SU-DHL-6 (cell line): ENCODE data around the gene TMEM80.

ENCODE experiments used
- H2AFZ ChIP-seq: fragments of 200-600 bp; sonication (generic); 2 replicates; pipeline ENCODE4 v1.6.1; 2014; ENCODE audit warnings: low read depth, mild to moderate bottlenecking, moderate library complexity, mixed read lengths, antibody characterized with exemption, low read length; ENCODE audit not compliant: severe bottlenecking
- H3F3A ChIP-seq: fragments of 200-600 bp; shearing (Covaris generic); 2 replicates; pipeline ENCODE4 v1.6.0; 2016; ENCODE audit warnings: antibody characterized with exemption, mild to moderate bottlenecking; ENCODE audit not compliant: insufficient read depth
- H3K27ac ChIP-seq: fragments of 200-600 bp; sonication (generic); 2 replicates; pipeline ENCODE4 v1.5.1; 2016; ENCODE audit warnings: low read depth, mild to moderate bottlenecking, low read length, moderate library complexity, mixed read lengths
- H3K27me3 ChIP-seq: fragments of 200-600 bp; sonication (generic), shearing (Covaris generic); 2 replicates; pipeline ENCODE4 v1.6.0; 2014; ENCODE audit warnings: mild to moderate bottlenecking, low read length
- H3K36me3 ChIP-seq: fragments of 200-600 bp; sonication (generic); 2 replicates; pipeline ENCODE4 v1.6.1; 2014; ENCODE audit warnings: mild to moderate bottlenecking, low read length, mixed read lengths
- H3K4me2 ChIP-seq: fragments of 300-600, 200-600 bp; shearing (Covaris generic), sonication (generic); 2 replicates; pipeline ENCODE4 v1.6.0; 2014; ENCODE audit warnings: low read length, low read depth, mild to moderate bottlenecking; ENCODE audit not compliant: poor library complexity, severe bottlenecking
- H3K4me3 ChIP-seq: fragments of 200-600 bp; sonication (generic); 2 replicates; pipeline ENCODE4 v1.5.1; 2014; ENCODE audit warnings: antibody characterized with exemption, low read length, mild to moderate bottlenecking, mixed read lengths; ENCODE audit not compliant: insufficient read depth, poor library complexity, severe bottlenecking
- H3K79me2 ChIP-seq: fragments of 200-600 bp; sonication (generic); 2 replicates; pipeline ENCODE4 v1.6.1; 2014; ENCODE audit warnings: mild to moderate bottlenecking, low read length, moderate library complexity; ENCODE audit not compliant: insufficient read depth
- H3K9ac ChIP-seq: fragments of 200-600 bp; sonication (generic); 2 replicates; pipeline ENCODE4 v1.7.0; 2014; ENCODE audit warnings: mild to moderate bottlenecking, low read length
- H3K9me2 ChIP-seq: fragments of 200-600 bp; sonication (generic); replicated peaks from 2 replicates; pipeline ENCODE4 v1.6.1; 2014; ENCODE audit warnings: low read length; ENCODE audit not compliant: insufficient read depth
- H3K9me3 ChIP-seq: fragments of 200-600 bp; sonication (generic); 2 replicates; pipeline ENCODE4 v1.6.1; 2014; ENCODE audit warnings: low read length, mixed read lengths; ENCODE audit not compliant: insufficient read depth
- H4K20me1 ChIP-seq: fragments of 200-600 bp; sonication (generic); 2 replicates; pipeline ENCODE4 v1.6.1; 2014; ENCODE audit warnings: low read depth, mild to moderate bottlenecking, antibody characterized with exemption, low read length, moderate library complexity, mixed read lengths
- EZH2phosphoT487 ChIP-seq: fragments of 200-600 bp; sonication (generic), shearing (Covaris generic); conservative IDR thresholded peaks from 2 replicates; pipeline ENCODE4 v1.6.1; 2018; ENCODE audit warnings: mild to moderate bottlenecking, antibody characterized with exemption, low read length, moderate library complexity, mixed read lengths
- TF ChIP-seq, protein P1 (sequence below): fragments of 200-600 bp; sonication (generic); IDR thresholded peaks from one replicate; pipeline ENCODE4 v1.5.1; 2017; ENCODE audit warnings: antibody characterized with exemption, mild to moderate bottlenecking, low read length, moderate library complexity; ENCODE audit not compliant: insufficient read depth, poor library complexity, severe bottlenecking

TMEM80 gene

DNA sequence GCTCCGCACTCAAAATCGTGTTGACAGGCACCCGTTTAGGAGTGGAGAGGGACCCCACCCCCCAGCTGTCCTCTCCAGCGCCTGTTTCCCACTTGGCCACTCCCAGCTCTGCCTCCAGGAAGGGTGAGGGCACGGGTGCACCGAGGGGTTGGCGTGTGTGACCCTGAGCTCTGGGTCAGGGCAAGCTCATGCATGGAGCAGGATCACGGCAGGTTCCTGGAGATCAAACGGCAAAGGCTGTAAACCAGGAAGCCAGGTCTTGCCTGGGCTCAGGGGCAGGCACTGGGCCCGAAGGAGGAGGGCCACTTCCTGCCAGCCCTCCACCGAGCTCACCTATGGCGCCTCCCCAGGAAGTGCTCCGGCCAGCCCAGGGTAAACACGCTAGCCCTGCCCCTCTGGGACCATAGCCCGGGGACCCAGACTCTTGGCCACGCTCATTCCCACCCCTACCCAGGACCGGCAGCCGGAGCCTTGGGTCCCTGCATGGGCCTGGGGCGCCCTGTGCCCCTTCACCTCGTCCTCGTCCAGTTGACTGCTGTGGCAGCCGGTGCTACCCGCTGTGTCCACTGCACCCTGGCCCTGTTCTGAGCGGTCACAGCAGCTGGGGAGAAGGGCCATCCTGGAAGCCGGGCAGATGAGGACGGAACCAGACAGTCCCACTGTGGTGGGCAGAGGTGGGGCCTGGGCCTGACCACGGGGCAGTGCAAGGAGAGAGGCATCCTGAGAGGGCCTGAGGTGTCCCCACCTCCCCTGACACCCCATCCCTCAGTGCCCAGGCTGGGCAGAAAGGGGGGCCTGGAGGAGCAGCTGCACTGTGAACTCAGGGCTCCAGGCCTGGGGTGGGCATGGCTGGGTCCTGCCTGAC lies 9.4 kb downstream of the TMEM80 start:
- H2AFZ ChIP-seq, result no peak overlapping the region
- no peaks in the 10 kb centered on the region for H3K36me3 ChIP-seq
- H3K4me3 ChIP-seq, result no peak overlapping the region
- TF ChIP-seq, protein P1, sequence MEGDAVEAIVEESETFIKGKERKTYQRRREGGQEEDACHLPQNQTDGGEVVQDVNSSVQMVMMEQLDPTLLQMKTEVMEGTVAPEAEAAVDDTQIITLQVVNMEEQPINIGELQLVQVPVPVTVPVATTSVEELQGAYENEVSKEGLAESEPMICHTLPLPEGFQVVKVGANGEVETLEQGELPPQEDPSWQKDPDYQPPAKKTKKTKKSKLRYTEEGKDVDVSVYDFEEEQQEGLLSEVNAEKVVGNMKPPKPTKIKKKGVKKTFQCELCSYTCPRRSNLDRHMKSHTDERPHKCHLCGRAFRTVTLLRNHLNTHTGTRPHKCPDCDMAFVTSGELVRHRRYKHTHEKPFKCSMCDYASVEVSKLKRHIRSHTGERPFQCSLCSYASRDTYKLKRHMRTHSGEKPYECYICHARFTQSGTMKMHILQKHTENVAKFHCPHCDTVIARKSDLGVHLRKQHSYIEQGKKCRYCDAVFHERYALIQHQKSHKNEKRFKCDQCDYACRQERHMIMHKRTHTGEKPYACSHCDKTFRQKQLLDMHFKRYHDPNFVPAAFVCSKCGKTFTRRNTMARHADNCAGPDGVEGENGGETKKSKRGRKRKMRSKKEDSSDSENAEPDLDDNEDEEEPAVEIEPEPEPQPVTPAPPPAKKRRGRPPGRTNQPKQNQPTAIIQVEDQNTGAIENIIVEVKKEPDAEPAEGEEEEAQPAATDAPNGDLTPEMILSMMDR, result no peak
- TF ChIP-seq EZH2phosphoT487, result no peak
- H3F3A ChIP-seq, result no peaks in the 10 kb centered on the region
- no peak overlapping the region for H3K27ac ChIP-seq
- no peak overlapping the region for H3K9ac ChIP-seq
- H3K4me2 ChIP-seq, result no peak overlapping the region
- no peaks in the 10 kb centered on the region for H3K9me2 ChIP-seq
- H3K27me3 ChIP-seq, result no peaks in the 10 kb centered on the region
- no peaks in the 10 kb centered on the region for H4K20me1 ChIP-seq
- no peaks in the 10 kb centered on the region for H3K9me3 ChIP-seq
- H3K79me2 ChIP-seq, result no peaks in the 10 kb centered on the region

DNA sequence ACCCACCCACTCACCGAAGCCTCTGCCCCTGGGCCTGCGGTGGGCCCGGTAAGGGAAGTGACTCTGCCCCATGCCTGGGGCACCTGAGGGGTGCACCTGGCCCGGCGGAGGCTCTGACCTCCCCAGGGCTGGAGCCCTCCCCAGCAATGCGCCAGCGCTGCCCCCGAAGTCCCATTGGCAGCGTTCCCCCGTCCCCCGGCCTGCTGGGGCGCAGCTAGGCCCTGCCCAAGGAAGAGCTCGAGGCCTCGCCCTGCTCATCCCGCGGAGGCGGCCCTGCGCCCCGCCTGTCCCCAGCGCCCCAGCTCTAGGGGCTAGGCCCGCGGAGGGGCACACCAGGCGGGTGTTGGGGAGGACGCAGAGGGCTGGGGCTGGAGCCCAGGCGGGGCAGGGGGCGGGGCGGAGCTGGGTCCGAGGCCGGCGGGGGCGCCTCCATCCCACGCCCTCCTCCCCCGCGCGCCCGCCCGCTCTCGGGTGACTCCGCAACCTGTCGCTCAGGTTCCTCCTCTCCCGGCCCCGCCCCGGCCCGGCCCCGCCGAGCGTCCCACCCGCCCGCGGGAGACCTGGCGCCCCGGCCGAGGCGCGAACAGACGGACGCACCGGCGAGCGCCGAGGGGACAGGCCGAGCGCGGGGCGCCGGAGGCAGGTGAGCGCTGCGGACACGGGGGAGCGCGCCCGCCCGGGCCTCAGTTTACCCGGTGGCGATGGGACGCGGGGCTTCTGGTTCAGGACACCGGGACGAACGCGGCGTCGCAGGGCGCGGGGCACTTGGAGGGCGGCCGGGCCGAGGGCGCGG lies 10.2 kb downstream of the TMEM80 start, which contains the start of gene EPS8L2:
Gene EPS8L2, plus strand, starts transcription at position 586 of the 793 bp plus-strand sequence. CDS start 3,177 bp downstream, outside the sequence.
- Histone ChIP-seq H3K4me3 (no peak within 1 kb of the TSS), H2AFZ (no peak within 1 kb of the TSS), H4K20me1 (no peaks in the 10 kb centered on the region), H3K36me3 (no peaks in the 10 kb centered on the region), H3K9me3 (no peaks in the 10 kb centered on the region), H3K4me2 (no peak within 1 kb of the TSS), H3F3A (no peaks in the 10 kb centered on the region), H3K79me2 (no peaks in the 10 kb centered on the region), H3K9ac (no peak within 1 kb of the TSS), H3K27ac (no peak within 1 kb of the TSS), H3K27me3 (no peaks in the 10 kb centered on the region), H3K9me2 (no peaks in the 10 kb centered on the region)
- TF ChIP-seq, protein P1, result no peak

DNA sequence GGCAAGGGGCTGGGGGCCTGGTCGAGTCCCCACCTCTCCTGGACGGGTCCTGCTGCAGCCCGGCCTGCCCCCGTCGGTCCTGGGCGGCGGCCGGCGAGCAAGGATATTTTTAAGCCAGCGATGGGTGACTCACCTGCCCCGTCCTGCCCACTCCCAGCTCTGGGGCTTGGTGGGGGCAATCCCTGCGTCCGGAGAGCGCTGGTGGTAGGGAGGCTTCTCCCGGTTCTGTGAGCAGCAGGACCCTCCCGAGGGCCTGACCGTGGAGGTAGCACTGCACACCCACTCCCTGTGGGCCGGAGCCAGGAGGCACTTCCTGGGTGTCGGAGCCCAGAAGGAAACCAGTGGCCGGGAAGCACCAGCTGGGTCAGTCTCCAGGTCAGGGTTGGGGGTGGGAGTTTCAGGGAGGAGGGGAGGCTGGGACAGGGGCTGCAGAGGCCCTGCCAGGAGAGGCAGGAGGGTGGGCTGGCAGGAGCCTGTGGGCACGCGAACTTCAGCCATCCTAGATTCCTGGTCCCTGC lies 10.9 kb downstream of the TMEM80 start:
- Histone ChIP-seq H3K4me2 (no peak overlapping the region), H3K27me3 (no peaks in the 10 kb centered on the region)

More for the DNA sequence above, 10.9 kb downstream of the TMEM80 start:
- Histone ChIP-seq H3K4me3 (no peak overlapping the region), H3K9ac (no peak overlapping the region), H3K27ac (no peak overlapping the region), H3K9me3 (no peaks in the 10 kb centered on the region), H3F3A (no peaks in the 10 kb centered on the region), H3K9me2 (no peaks in the 10 kb centered on the region), H3K36me3 (no peaks in the 10 kb centered on the region), H2AFZ (no peak overlapping the region), H4K20me1 (no peaks in the 10 kb centered on the region), H3K79me2 (no peaks in the 10 kb centered on the region)
- TF ChIP-seq, protein P1, result no peak
- no peak for TF ChIP-seq EZH2phosphoT487
